Psoas muscle (tissue), 8 donors: ENCODE data around the gene SMARCA2. TPM values are rescaled to one million over a fixed set of nuclear protein-coding genes. Genes with fewer than 3 reads are reported as not detected.

Source experiments
- ATAC-seq, 4 donors: fragments of 200-7000 bp; cut with Tn5 transposase; one replicate each; pipeline ENCODE4 v1.9.1; 2020; ENCODE audit warnings: moderate library complexity in 3 of 4, mild to moderate bottlenecking in 2 of 4
- DNase-seq, 2 donors: peaks; one replicate each; pipeline ENCODE4 v3.0.0-alpha.2; 2020
- H3K27ac ChIP-seq: fragments of 200-600 bp; one replicate; pipeline ENCODE4 v1.8.0; 2022
- H3K27me3 ChIP-seq, 3 donors: fragments of 200-600 bp in 1 of 3; one replicate each; pipeline versions ENCODE4 v1.6.1 to v1.8.0; 2013 to 2022; ENCODE audit warnings: low read length in 2 of 3, mild to moderate bottlenecking in 2 of 3, moderate library complexity in 1 of 3; ENCODE audit not compliant: insufficient read depth in 3 of 3
- H3K36me3 ChIP-seq, 2 donors: fragments of 200-600 bp in 1 of 2; one replicate each; pipeline versions ENCODE4 v1.6.1 to v1.8.0; 2013 to 2022; ENCODE audit warnings: low read depth in 1 of 2, mild to moderate bottlenecking in 1 of 2, moderate library complexity in 1 of 2; ENCODE audit not compliant: insufficient read depth in 1 of 2
- H3K4me1 ChIP-seq: fragments of 200-600 bp; one replicate; pipeline ENCODE4 v1.8.0; 2022
- H3K4me3 ChIP-seq: fragments of 200-600 bp; one replicate; pipeline ENCODE4 v1.8.0; 2022; ENCODE audit warnings: mild to moderate bottlenecking
- H3K9me3 ChIP-seq: fragments of 200-600 bp; one replicate; pipeline ENCODE4 v1.8.0; 2022
- CTCF ChIP-seq: fragments of 200-600 bp; IDR thresholded peaks from one replicate; pipeline ENCODE4 v1.8.0; 2022; ENCODE audit warnings: antibody characterized with exemption
- WGBS, 3 donors: extraction: QIAGEN DNeasy Blood & Tissue Kit; methylation state at CpG; one replicate each; pipeline versions ENCODE4 v1.1.6 to v1.1.7; 2013; 5-methylcytosine and 5-hydroxymethylcytosine counted together
- intact Hi-C, 2 donors: fragments of 100-400 bp; cut with DNase I; formaldehyde crosslinking; loops; one replicate each; pipeline versions ENCODE4 v1.11.0 to v1.14.2; 2022
- polyA plus RNA-seq, 3 donors: library from polyadenylated mRNA; stranded (reverse); fragments of 200-250 nt; gene quantifications; one replicate each; pipeline ENCODE4 v1.2.3, GENCODE V29; 2013
- total RNA-seq, 4 donors: library from RNA; stranded (reverse); fragmentation: NEBNext Ultra II Directional in 2 of 4; extraction: Animal tissue kit (Norgen Biotek cat#: 25700) in 2 of 4; gene quantifications; one replicate each; pipeline versions ENCODE4 v1.2.1 to v1.2.4, GENCODE V29; 2021 to 2023
- donor health status: healthy with polysubstance abuse.
- donor health status: DM: no; HTN: no; CAD: no; lungs with moderate emphysema.
- donor health status: Bipolar disorder and iron deficiency.
- donor health status: healthy.
- donor health status: DM: yes; HTN: yes; CAD: no.
- donor health status: DM: no; HTN: no; CAD: no.
- donor health status: DM: no; HTN: no; CAD: no.
- donor health status: DM: yes; HTN: yes; CAD: no.

SMARCA2 gene
- total and polyA plus RNA-seq, 7 donors, result 13.8 to 97.2 (median 64.6) TPM

GRCh38 chr9:2047916-2048315 lies 32.8 kb downstream of the SMARCA2 start:
- DNase-seq (no peak), ATAC-seq (no peak)
- 87 to 92% (median 89%) methylated on average over 5 of the region's 5 CpGs for WGBS, 3 donors
- no peak for TF ChIP-seq CTCF
- no peaks in the 10 kb centered on the region for H3K27me3 ChIP-seq
- intact Hi-C loops, result no loop called here
- H3K27ac ChIP-seq, result no peak overlapping the region
- H3K36me3 ChIP-seq, result peaks cover 3 to 45% of the 10 kb centered on the region in 2 donors
- H3K4me1 ChIP-seq, result peaks cover 5% of the 10 kb centered on the region
- no peak overlapping the region for H3K4me3 ChIP-seq
- H3K9me3 ChIP-seq, result no peaks in the 10 kb centered on the region

GRCh38 chr9:2050236-2050635 lies 35.1 kb downstream of the SMARCA2 start:
- ATAC-seq, result no peak
- Histone ChIP-seq H3K4me3 (no peak overlapping the region), H3K36me3 (peaks cover 0 to 49% of the 10 kb centered on the region in 2 donors), H3K27ac (no peak overlapping the region), H3K4me1 (no peaks in the 10 kb centered on the region), H3K9me3 (no peaks in the 10 kb centered on the region), H3K27me3 (no peaks in the 10 kb centered on the region)
- intact Hi-C loops, result no loop called here
- no peak for TF ChIP-seq CTCF
- WGBS, 3 donors, result 78 to 92% (median 78%) methylated on average over 3 of the region's 3 CpGs
- DNase-seq, result no peak

GRCh38 chr9:2053883-2054845 lies 39.0 kb downstream of the SMARCA2 start:
- no peak for TF ChIP-seq CTCF
- H3K4me1 ChIP-seq, result no peaks in the 10 kb centered on the region
- intact Hi-C loops, result no loop called here
- DNase-seq (no peak), ATAC-seq (no peak)
- no peaks in the 10 kb centered on the region for H3K9me3 ChIP-seq
- no peaks in the 10 kb centered on the region for H3K27me3 ChIP-seq
- no peak overlapping the region for H3K4me3 ChIP-seq
- no peak overlapping the region for H3K27ac ChIP-seq
- WGBS, 3 donors, result 50 to 61% (median 52%) methylated on average over 10 of the region's 10 CpGs
- H3K36me3 ChIP-seq, result peaks cover 0 to 60% of the 10 kb centered on the region in 2 donors

- TF ChIP-seq CTCF, result no peak
- H3K27ac ChIP-seq, result no peak overlapping the region
- peaks cover 0 to 68% of the 10 kb centered on the region in 2 donors for H3K36me3 ChIP-seq
- no peaks in the 10 kb centered on the region for H3K27me3 ChIP-seq
- H3K4me3 ChIP-seq, result no peak overlapping the region
- DNase-seq (no peak), ATAC-seq (no peak)
- intact Hi-C loops, result no loop called here
- no peaks in the 10 kb centered on the region for H3K9me3 ChIP-seq
- no peaks in the 10 kb centered on the region for H3K4me1 ChIP-seq
- WGBS, 3 donors, result 89 to 91% (median 90%) methylated on average over 6 of the region's 6 CpGs
These were observed 40.1 kb downstream of the SMARCA2 start for GRCh38 chr9:2055203-2055658.
